ENCODE data around the gene CDC42SE2.
"Not testable (repeated sequence)": the region's sequence is repeated elsewhere in the genome, so short reads cannot be mapped to it uniquely, and the experiment has no call there.

GRCh38 chr5:131336801-131337200 lies 72.9 kb downstream of the CDC42SE2 start:
- not testable (repeated sequence) for TF ChIP-seq CTCF (IDR thresholded peaks at IDR 0.05; ENCODE audit: low read length); EZH2 (IDR thresholded peaks at IDR 0.05; ENCODE audit: borderline replicate concordance, low read length)

Data from OCI-LY1 (cell line).